ENCODE data around the gene RASSF5. TPM values are rescaled to one million over a fixed set of nuclear protein-coding genes. Genes with fewer than 3 reads are reported as not detected.

Gene RASSF5
- total RNA-seq, 1 experiment from 2014 or later: 0.58 TPM

DNA sequence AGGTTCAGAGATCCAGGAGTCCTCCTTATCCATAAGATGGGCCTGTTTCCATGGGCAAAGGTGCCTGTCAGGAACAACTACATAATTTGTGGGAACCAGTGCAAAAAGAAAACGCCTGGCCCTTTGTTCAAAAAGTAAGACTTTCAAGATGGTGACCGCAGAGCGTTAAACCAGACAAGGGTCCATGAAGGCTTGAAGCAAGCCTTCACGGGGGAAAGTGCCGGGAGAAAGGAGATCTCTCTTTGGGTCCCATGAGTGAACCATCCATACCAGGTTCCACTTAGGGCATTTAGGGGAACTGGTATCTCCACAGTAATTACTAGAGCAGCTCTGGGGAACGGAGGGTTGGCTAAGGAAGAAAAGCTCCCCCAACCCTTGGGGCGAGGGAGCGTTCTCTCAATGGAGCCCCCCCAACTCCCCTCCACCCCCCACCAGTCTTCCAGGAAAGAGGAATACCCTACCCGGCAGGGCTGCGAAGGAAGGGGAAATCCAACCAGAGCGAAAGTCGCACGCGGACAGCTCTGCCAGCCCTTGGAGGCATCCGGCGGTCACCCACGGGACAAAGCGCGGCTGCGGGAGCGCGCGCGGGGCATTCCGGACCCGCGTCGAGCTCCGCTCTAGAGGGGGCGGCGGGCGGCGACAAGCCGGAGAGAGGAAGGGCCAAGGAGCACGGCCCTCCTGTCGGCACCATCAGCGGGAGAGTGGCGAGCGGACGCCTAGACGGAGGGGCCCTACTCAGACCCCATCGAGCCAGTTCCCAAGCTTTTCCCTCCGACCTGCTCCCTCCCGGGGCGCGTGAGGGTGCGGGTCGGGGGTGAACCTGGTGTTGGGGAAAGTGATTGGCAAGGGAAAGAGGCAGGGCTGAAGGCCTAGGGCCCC, 687 bp upstream of the RASSF5 start:
- in situ Hi-C loops (cut with HindIII; ENCODE audit: low pct_unique_long_range_greater_than_20kb, low sequenced_read_pairs): no loop called here
- no peak for DNase-seq (ENCODE audit: low read depth, low spot score)

DNA sequence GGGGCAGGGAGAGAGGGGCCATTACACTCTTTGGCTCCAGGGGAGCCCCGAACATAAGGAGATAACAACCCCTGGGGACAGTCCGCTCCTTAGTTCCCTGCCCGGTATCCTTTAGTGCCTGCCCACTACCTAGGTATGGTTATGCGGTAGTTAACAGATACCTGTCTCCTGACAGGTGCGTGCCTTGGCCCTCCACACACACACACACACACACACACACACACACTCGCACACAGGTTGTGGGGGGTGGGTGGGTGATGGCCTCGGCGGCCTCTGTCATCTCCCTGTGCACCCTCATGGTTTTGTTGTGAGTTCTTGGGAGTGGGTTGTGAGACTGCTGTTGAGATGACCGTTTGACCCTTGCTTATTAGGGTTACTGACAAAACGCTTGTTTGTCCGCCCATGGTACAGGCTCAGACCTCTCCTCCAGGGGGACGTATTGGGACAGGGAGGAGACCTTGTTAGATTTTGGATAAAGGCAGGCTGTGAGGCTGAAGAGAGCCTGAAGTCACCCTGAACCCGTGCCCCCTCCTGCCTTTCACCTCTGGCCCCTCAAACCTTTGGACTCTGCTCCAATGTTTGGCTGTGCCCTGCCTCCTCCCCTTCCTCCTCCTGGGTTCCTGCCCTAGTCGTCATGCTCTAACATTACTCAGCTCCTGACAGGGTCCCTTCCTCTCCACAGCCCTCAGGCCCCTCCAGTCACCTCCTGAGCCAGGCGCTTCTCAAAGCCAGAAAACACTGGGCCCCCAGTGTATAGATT, 979 bp downstream of the RASSF5 start:
- in situ Hi-C loops (cut with HindIII; ENCODE audit: low pct_unique_long_range_greater_than_20kb, low sequenced_read_pairs): no loop called here
- DNase-seq (ENCODE audit: low read depth, low spot score): no peak

GRCh38 chr1:206508956-206509355, 1.6 kb downstream of the RASSF5 start:
- DNase-seq (ENCODE audit: low read depth, low spot score): no peak
- in situ Hi-C loops (cut with HindIII; ENCODE audit: low pct_unique_long_range_greater_than_20kb, low sequenced_read_pairs): no loop called here

- in situ Hi-C loops (cut with HindIII; ENCODE audit: low pct_unique_long_range_greater_than_20kb, low sequenced_read_pairs): no loop called here
- no peak for DNase-seq (ENCODE audit: low read depth, low spot score)
Measured at GRCh38 chr1:206509612-206510257, 2.4 kb downstream of the RASSF5 start.

- in situ Hi-C loops (cut with HindIII; ENCODE audit: low pct_unique_long_range_greater_than_20kb, low sequenced_read_pairs): no loop called here
- no peak for DNase-seq (ENCODE audit: low read depth, low spot score)
Measured at GRCh38 chr1:206510371-206510770, 3.0 kb downstream of the RASSF5 start.

- in situ Hi-C loops (cut with HindIII; ENCODE audit: low pct_unique_long_range_greater_than_20kb, low sequenced_read_pairs): no loop called here
- no peak for DNase-seq (ENCODE audit: low read depth, low spot score)
Measured at GRCh38 chr1:206511362-206512057, 4.2 kb downstream of the RASSF5 start.

- DNase-seq (ENCODE audit: low read depth, low spot score): no peak
- in situ Hi-C loops (cut with HindIII; ENCODE audit: low pct_unique_long_range_greater_than_20kb, low sequenced_read_pairs): no loop called here
Measured at GRCh38 chr1:206512058-206512850, 4.9 kb downstream of the RASSF5 start.

DNA sequence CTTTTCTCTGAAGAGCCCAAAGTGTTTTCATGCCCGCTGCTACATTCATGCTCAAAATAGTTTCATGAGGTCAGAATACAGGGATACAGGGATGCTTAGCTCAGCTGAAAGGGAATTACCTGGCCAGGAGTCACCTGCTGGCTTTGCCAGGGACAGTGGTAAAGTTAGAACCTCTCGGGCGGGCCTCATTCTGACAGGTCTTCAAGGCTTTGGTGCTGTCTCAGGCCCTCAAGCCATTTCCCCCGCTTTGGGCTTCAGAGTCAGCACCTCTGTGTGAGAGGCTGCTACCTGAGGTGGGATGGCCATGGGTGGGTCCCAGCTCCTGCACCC, 5.5 kb downstream of the RASSF5 start:
- in situ Hi-C loops (cut with HindIII; ENCODE audit: low pct_unique_long_range_greater_than_20kb, low sequenced_read_pairs): no loop called here

GRCh38 chr1:206513312-206514111, 6.2 kb downstream of the RASSF5 start:
- no peak for DNase-seq (ENCODE audit: low read depth, low spot score)
- in situ Hi-C loops (cut with HindIII; ENCODE audit: low pct_unique_long_range_greater_than_20kb, low sequenced_read_pairs): no loop called here

More for the DNA sequence above, 5.5 kb downstream of the RASSF5 start:
- no peak for DNase-seq (ENCODE audit: low read depth, low spot score)

GRCh38 chr1:206514813-206515387, 7.6 kb downstream of the RASSF5 start:
- in situ Hi-C loops (cut with HindIII; ENCODE audit: low pct_unique_long_range_greater_than_20kb, low sequenced_read_pairs): no loop called here

DNA sequence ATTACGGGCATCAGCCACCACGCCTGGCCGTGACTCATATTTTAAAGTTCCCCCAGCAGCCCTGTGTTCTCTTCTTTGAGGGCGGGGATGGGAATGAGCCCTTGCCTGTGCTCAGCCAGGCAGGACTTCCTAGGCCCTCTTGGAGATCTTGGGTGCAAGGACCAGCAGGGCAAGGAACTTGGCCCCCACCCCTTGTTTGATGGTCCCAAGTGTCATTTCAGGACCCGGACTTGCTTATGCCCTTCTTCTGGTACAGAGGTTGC, 9.3 kb downstream of the RASSF5 start:
- in situ Hi-C loops (cut with HindIII; ENCODE audit: low pct_unique_long_range_greater_than_20kb, low sequenced_read_pairs): no loop called here
- DNase-seq (ENCODE audit: low read depth, low spot score): no peak

More at GRCh38 chr1:206514813-206515387, 7.6 kb downstream of the RASSF5 start:
- DNase-seq (ENCODE audit: low read depth, low spot score): no peak

DNA sequence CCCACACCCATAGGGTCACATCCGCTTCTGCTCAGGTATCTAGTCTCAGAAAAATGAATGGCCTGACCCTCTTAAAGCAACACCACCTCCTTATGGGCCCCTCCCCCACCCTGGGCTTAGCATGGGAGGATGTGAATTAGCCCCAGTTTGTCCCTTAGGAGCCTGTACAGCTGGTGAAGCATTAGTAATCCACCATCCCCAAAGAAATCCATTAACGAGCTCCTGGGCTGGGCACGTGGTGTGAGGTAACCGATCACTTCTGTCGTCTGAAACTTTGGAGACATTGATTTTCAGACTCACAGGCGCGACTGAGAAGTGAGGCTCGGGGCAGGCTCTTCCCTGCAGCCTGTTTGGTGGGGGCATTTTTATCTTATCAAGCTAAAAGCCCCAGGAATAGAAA, 10.5 kb downstream of the RASSF5 start:
- in situ Hi-C loops (cut with HindIII; ENCODE audit: low pct_unique_long_range_greater_than_20kb, low sequenced_read_pairs): no loop called here
- no peak for DNase-seq (ENCODE audit: low read depth, low spot score)

DNA sequence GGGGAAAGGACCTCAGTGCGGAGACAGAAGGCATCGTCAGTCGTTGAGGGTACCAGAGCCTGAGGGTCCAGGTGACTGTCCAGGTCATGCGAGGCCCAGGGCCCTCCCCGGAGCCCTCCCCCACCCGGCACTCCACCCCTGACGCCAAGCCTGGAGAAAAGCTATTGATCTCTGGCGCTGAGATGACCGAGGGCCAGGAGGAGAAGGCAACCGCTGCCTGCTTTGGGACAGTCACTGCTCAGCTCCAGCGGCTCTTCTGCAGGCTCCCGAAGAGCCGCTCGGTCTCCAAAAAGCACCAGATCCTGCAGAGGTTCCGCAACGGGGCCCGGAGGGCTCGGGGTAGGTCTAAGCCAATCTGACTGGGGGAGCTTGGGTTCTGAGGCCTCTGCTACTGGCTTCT, 10.9 kb downstream of the RASSF5 start:
- in situ Hi-C loops (cut with HindIII; ENCODE audit: low pct_unique_long_range_greater_than_20kb, low sequenced_read_pairs): no loop called here
- DNase-seq (ENCODE audit: low read depth, low spot score): no peak

DNA sequence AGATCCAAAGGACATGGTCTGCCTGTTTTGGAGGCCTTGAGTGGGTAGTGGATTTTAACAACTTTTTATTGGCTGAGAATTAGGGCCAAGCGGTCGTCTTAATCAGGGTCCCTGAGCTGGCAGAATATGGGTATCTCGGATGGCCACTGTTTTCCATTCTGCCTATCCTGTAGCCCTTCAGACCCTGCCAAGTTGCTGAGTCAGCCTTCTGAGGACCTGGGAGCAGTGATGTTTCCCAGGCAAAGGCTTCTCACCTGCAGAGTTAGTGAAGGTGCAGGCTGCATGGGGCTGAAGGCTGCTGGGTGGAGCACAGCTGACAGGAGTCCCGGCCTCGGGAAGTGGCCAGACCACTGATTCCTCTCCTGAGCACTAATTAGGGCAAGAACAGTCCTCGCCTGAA, 11.4 kb downstream of the RASSF5 start:
- in situ Hi-C loops (cut with HindIII; ENCODE audit: low pct_unique_long_range_greater_than_20kb, low sequenced_read_pairs): no loop called here
- no peak for DNase-seq (ENCODE audit: low read depth, low spot score)

DNA sequence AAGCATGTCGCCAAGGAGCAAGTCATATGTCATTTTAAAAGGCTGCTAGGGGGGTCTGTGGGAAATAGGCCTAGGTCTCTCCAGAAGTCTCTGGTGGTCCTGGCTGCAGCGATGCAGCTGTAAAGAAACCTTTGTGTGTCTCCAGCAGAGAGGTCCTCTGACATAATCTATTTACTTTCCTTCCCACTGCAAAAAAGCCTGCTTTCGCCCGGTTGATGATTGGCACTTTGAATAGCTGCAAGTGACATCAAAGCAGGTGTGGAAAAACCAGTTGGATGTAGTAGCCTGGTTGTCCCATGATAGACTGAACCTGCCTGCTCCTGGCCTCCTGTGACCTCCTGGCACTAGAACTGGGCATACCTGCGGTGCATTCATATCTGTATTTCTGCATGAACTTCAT, 13.8 kb downstream of the RASSF5 start:
- in situ Hi-C loops (cut with HindIII; ENCODE audit: low pct_unique_long_range_greater_than_20kb, low sequenced_read_pairs): no loop called here
- DNase-seq (ENCODE audit: low read depth, low spot score): no peak

- DNase-seq (ENCODE audit: low read depth, low spot score): no peak
- in situ Hi-C loops (cut with HindIII; ENCODE audit: low pct_unique_long_range_greater_than_20kb, low sequenced_read_pairs): no loop called here
Measured at GRCh38 chr1:206521694-206522402, 14.5 kb downstream of the RASSF5 start.

Measured in SK-MEL-5 (cell line).